NCI-H526 treated with DMSO at 0.1 percent for 48 hours (cell line): ENCODE results near the gene RTF1.
"Not testable (repeated sequence)": the region's sequence is repeated elsewhere in the genome, so short reads cannot be mapped to it uniquely, and the experiment has no call there.

Source experiments
- DNase-seq: peaks from one replicate; lab custom pipeline; 2025; lab: John Stamatoyannopoulos, UW

Gene RTF1

GRCh38 chr15:41416742-41417417, at the start of gene RTF1:
Gene RTF1 (plus strand): TSS chr15:41417095. CDS start chr15:41417116, 21 bp downstream.
- DNase-seq = peak; percentile 80

- no peak for DNase-seq
Measured at GRCh38 chr15:41367418-41367817, 49.5 kb upstream of the RTF1 start.

GRCh38 chr15:41377978-41378377, 38.9 kb upstream of the RTF1 start:
- no peak for DNase-seq

- not testable (repeated sequence) for DNase-seq
Measured at GRCh38 chr15:41383974-41384749, 32.7 kb upstream of the RTF1 start.

GRCh38 chr15:41387646-41388045, 29.2 kb upstream of the RTF1 start:
- DNase-seq = no peak

- DNase-seq = no peak
Measured at GRCh38 chr15:41392659-41393058, 24.2 kb upstream of the RTF1 start.

- no peak for DNase-seq
Measured at GRCh38 chr15:41394924-41395323, 22.0 kb upstream of the RTF1 start.

- no peak for DNase-seq
Measured at GRCh38 chr15:41396111-41396510, 20.8 kb upstream of the RTF1 start.

- no peak for DNase-seq
Measured at GRCh38 chr15:41401904-41402267, 15.0 kb upstream of the RTF1 start.

GRCh38 chr15:41407341-41407740, 9.6 kb upstream of the RTF1 start:
- no peak for DNase-seq

GRCh38 chr15:41408234-41408641, 8.7 kb upstream of the RTF1 start:
- no peak for DNase-seq

GRCh38 chr15:41411031-41411430, 5.9 kb upstream of the RTF1 start:
- no peak for DNase-seq

GRCh38 chr15:41411441-41411840, 5.5 kb upstream of the RTF1 start:
- DNase-seq = no peak

GRCh38 chr15:41416128-41416741, 660 bp upstream of the RTF1 start:
- DNase-seq = no peak

- no peak for DNase-seq
Measured at GRCh38 chr15:41417418-41418195, 712 bp downstream of the RTF1 start.

- no peak for DNase-seq
Measured at GRCh38 chr15:41423979-41424659, 7.2 kb downstream of the RTF1 start.

- no peak for DNase-seq
Measured at GRCh38 chr15:41424809-41425208, 7.9 kb downstream of the RTF1 start.

GRCh38 chr15:41425907-41426306, 9.0 kb downstream of the RTF1 start:
- DNase-seq = not testable (repeated sequence)

GRCh38 chr15:41429003-41429890, 12.4 kb downstream of the RTF1 start:
- DNase-seq = no peak

GRCh38 chr15:41435037-41435786, 18.3 kb downstream of the RTF1 start:
- DNase-seq = no peak
